T-helper 1 cell treated with Interleukin-12 subunit alpha and Interleukin-12 subunit beta and Interleukin-4 antibody, amounts not matched to agents 30 ng/mL and 1 ng/mL, for 36 hours (primary cell): ENCODE measurements around the gene SFXN2. TPM values are rescaled to one million over a fixed set of nuclear protein-coding genes. Genes with fewer than 3 reads are reported as not detected.
"Not testable (repeated sequence)": the region's sequence is repeated elsewhere in the genome, so short reads cannot be mapped to it uniquely, and the experiment has no call there.

ENCODE experiments used
- intact Hi-C: fragments of 100-400 bp; cut with micrococcal nuclease; formaldehyde crosslinking; loops from one replicate; pipeline ENCODE4 v1.15.1; 2024
- total RNA-seq: library from RNA; stranded (reverse); gene quantifications from 2 replicates; pipeline ENCODE4 v1.2.3, GENCODE V29; 2022

SFXN2 gene
- 20.9 and 25.6 TPM in 2 replicates for total RNA-seq

GRCh38 chr10:102714621-102715455 is at the start of gene SFXN2:
SFXN2 (plus strand) TSS chr10:102714636; CDS start chr10:102726637, 12,001 bp downstream.
- intact Hi-C loops, result loop anchor here (1.0 to 5.0 kb wide), 15 partner anchors 28 to 1407 kb away; partner anchors contain the start of genes ACTR1A, ATP5MK, BORCS7 and CNNM2

- intact Hi-C loops, result no loop called here
These were observed 48.4 kb upstream of the SFXN2 start for GRCh38 chr10:102665904-102666509.

DNA sequence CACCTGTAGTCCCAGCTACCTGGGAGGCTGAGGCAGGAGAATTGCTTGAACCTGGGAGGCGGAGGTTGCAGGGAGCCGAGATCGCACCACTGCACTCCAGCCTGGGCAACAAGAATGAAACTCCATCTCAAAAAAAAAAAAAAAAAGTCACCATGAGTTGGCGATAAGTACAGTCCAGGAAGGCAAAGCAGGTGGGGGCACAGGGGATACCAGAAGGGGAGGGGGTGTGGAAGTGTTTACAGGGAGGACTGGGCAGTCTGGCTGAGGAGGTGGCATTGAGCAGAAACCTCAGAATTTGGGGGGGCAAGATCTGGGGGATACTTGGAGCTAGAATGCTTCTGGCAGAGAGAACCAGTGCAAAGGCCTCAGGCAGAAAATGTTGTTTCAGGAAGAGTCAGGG is 47.0 kb upstream of the SFXN2 start:
- intact Hi-C loops, result not testable (repeated sequence)

DNA sequence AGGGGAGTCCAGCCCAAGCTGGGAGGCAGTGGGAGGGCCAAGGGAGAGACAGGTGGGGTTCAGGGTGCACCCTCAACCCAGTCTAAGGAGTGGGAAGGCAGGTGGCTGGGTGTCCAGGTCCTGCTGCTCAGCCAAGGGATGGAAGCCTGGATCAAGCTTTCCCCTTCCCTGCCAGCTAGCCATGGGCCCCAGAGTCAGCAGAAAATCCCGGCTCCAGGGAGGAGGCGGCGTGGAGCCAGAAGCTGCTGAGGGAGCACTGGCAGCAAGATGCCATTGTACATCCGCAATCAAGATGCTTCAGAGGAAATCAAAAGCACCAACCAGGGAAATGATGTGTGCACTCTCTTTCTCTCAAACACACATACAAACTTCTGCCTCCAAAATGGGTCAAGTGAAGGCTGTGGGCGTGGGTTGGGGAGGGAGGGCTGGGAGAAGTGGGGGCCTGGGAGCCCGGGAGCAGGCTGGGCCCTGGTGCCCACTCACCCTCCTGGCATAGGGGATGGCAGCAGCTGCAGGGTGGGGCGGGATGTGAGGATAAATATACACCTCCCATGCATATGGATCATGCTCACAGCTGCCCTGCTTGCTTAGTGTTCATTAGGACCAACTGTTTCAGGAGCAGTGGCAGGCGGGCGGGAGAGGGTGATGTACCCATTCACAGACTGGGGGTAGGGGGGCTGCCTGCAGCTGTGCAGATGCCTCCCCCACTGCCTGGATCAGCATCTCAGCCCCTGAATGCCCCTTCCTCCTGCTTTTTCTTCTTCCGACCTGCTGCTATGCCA is 45.9 kb upstream of the SFXN2 start:
- intact Hi-C loops, result no loop called here

DNA sequence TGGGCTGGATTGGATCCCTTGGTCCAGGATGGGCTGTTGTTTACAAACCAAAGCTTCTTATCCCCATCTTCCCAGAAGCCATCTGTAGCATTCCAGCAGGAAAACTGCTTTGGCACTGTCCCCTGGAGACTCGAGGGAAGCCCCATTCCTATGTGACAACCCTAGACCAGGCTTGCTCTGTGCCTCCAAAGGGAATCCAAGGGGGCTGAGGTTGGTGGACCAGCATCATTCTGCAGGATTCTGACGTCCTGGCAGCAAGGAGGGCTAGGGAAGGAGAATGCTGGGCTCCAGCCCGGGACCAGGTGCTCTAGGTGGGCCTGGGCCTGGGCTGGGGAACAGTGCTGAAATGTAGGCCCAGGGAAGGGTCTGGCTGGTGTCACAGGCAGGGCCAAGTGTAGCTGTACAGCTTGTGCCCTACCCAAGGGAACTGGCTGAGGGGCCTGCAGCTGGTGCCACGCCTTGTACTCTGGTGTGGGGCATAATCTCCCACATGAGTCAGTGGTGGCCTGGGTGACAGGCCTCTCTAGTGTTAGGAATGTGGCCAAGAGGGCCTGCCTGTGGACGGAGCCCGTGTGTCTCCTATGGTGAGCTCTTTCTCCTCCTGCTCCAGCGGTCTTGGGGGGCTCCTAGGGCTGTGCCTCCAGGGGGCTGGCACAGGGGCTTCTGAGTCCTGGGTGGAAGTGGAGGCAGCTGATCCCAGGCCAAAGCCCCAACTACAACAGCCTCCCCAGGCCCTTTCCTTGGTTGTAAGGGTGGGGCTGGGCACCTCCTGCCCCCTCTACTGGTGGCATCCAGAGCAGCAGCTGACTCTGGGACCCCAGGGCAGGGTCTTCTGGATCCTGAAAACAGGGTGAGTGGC is 45.0 kb upstream of the SFXN2 start:
- intact Hi-C loops, result no loop called here

GRCh38 chr10:102670065-102670670 is 44.3 kb upstream of the SFXN2 start:
- intact Hi-C loops, result no loop called here

GRCh38 chr10:102670871-102671434 is 43.5 kb upstream of the SFXN2 start:
- intact Hi-C loops, result no loop called here

GRCh38 chr10:102673236-102673818 is 41.1 kb upstream of the SFXN2 start:
- intact Hi-C loops, result no loop called here

DNA sequence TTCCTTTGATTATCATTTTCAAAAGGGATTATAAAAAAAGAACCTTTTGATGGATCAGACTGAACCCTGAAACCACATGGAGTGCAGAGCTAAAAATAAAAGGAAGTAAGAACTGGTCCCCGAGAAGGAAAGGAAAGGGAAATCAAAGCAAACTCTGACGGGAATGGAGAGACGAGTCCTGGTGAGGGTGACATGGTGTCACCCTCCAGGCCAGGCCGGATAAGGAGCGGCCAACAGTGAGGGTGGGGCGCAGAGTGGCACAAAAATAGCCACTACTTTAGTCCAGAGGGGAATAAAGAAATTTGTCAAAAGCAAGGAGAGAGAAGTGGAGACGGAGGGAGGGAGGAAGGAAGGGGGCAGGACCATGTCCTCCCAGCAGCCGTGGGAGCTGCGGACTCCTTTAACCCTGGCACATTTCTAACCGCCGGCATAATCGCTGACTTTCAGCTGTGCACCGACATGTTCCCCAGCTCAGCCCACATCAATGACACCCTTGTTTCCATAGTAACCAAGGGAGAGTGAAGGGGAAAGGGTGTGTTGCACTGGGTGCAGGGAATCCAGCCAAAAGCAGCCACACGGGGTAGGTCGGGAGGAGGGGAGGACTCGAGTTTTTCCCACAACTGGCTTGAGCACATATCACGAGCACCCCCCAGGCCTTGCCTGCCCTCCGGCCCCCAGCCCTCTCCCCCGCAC is 40.5 kb upstream of the SFXN2 start:
- intact Hi-C loops, result loop anchor here (1.0 kb wide), 6 partner anchors 13 to 722 kb away; partner anchors contain the start of genes ARL3, ATP5MK, PDCD11 and SFXN2

DNA sequence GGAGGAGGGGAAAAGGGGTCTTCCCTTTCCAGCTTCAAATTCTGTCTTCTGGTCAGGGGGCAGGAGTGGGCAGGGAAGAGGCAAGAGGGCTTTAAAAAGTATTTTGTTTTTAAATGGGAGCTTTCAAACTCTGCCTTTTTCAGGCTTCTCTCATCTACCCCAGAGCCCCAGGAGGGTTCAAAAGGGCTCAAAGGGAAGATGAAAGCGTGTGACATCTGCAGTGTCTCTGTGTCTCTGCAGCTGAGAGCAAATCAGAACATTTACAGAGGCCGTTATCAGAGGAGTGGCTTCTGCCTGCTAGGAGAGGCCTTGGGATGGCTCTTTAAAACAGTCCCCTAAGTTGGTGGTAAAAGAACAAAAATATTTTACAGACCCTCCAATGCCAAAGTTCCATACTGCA is 39.9 kb upstream of the SFXN2 start:
- intact Hi-C loops, result loop anchor here (1.0 kb wide), 6 partner anchors 13 to 722 kb away; partner anchors contain the start of genes ARL3, ATP5MK, PDCD11 and SFXN2

DNA sequence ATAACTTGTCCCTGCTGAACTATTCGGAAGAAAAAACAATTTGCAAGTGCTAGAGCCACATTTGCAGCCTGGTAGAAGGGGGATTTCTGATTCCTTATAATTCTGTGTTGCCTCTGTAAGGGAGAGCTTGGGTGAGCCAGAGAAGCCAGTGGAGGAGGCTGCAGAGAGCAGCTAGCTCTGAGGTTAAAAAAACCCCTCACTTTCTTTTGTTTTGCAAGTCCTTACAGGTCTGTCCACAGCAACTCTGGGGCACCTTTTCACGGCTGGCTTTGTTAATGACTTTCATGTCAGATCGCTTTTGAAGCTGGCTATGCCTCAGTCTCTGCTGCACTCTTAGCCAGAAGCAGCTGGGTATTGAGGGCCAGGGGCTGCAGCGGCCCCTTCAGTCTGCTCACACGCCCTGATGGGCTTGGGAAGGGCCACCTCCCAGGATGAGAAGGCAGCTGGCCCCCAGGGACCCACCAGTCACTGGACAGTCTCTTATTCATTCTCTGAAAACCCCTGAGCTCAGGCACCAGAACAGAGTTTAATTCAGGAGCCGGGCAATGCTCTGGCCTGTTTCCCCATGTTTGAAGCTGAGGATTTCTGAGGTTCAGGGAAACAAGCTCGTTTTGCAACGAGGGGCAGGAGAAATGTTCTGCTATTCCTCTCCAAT is 39.3 kb upstream of the SFXN2 start:
- intact Hi-C loops, result no loop called here

DNA sequence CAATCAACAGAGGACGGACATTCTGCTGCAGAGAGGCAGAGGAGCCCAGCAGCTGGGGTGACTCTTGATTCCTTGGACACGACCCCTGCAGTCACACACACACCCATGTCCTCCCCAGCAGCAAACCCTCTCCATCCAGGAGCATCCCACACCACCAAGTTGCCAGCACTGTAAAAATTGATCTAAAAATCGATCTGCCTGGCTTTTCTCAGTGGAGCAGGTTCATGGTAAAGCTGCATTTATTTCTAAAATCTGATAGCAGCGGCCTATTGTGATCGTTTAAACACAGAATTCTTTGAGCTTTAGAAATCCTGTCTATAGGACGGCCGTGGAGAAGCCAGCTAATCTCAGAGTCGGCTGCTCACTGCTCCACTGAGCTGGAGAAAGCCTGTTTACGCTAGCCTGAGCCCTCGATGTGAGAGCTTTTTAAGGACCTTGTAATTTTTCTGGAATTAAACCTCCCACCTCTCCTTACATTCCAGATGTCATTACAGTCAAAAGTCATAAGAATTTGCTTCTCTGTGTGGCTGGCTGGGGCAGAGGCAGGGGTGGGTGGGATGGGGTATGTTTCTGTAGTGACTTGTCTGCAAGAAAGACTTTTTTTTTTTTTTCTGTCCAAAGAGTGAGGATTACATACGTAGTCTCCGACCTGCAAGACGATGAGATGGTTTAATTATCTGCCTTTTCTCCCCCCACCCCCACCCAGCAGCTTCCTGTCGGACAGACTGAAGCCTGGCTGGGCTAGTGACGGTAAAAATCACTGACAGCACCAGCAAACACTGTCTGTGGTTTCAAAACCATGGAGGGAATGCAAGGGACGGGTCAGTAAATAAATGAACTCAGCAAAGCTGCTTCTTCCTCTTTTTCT is 38.5 kb upstream of the SFXN2 start:
- intact Hi-C loops, result no loop called here

DNA sequence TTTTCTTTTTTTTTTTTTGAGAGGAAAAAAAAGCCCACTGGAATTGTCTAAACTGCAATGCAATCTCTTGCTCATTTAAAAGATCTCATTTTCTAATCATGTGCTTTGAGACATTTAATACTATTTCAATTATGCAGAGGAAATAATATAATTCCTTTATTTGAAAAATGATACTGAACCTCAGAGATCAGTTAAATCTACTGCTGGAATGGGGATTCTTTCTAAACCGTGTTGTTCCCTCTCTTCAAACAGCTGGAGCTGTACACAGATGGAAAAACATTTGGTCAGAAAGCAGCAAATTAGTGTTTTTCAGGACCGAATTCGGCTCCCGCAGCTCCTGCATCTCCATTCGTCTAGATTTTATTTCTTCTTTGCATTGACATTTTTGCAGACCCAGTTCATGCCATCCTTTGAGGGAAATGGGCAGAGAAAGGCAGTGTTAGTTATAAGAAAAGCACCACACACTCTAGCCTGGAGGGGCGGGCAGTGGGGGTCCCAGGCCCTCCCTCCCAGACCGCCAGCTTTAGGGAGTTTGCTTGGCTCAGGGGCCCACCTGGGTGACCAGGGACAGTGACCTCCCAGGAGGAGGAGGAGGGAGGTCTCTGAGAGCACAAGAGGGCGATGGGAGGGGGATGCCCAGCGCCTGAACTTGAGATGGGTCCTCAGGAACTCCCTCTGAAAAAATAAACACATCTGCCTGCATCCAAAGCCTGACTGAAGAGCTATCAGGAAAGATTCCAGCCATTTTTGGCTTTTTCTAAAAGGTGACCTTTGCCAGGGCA is 37.7 kb upstream of the SFXN2 start:
- intact Hi-C loops, result no loop called here

DNA sequence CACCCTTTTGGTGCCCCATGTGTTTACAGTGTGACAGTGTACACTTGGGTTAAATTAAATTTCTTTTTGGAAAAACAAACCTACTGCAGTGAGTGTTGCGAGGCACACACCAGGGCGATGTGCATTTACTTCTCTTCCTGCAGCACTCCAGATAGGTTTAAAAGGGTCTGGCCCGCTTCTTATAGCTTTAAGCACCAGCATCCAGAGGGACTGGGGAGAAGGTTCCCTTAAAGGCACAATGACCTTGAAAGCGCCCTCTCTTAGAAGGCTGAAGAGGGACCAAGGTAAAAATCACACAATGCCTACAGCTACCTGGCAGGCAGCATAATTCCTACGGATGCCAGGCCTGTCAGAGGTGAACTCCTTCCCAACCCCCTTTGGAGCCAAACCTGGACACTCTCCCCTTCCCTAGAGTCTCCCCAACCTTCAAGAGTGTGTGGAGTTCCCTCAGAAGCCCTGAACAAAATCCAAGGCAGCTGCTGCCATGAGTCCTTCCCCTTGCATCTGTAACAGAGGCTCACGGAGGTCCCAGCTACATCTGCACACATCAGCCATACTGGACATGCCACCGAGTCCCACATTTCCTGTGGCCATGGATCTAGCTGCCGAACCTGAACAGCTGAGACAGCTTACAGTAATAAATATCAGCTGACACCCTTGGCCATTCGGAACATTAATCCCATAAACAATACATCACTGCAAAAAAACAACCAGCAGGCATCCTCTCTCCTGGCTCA is 36.9 kb upstream of the SFXN2 start:
- intact Hi-C loops, result no loop called here

DNA sequence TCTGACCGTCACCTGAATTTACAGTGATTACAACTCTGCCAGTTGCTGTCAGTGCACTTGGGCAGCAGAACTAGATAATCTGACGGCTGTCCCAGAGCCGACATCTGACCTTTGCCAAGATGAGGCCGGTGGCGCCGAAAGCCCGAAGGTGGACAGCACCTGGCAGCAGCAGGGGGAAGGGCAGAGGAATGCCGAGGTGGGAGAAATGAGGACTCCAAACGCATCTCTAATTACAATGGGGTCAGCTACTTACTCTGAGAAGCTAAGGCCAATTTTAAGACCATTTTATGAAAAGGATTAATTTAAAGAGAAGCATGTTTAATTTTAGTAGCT is 36.4 kb upstream of the SFXN2 start:
- intact Hi-C loops, result no loop called here

DNA sequence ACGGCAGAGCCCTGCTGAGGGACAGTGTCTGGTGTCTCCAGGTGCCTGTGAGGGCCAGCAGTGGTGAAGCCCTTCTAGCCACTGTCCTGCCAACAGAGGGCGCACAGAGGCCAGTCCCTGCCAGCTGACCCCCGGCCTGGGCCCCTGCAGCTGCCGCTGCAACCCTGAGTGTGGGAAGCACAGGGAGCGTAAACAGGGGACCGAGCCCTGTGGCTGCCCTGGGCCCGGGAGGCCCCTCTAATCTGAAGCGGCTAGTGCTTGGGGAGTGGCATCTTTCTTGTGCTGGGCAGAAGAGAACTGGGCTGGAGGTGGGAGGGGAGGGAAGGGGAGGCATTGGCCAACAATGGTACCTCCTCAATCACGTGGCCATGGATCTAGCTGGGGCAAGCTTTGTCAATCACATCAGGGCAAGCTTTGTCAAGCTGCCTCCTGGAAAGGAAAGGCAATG is 35.6 kb upstream of the SFXN2 start:
- intact Hi-C loops, result no loop called here
